GM12878 (cell line): ENCODE data around the gene PYGM. TPM values are rescaled to one million over a fixed set of nuclear protein-coding genes. Genes with fewer than 3 reads are reported as not detected.

Source experiments
- ATAC-seq: fragments of 200-7000 bp; cut with Tn5 transposase; 3 replicates; pipeline ENCODE4 v1.9.1; 2020; ENCODE audit warnings: mild to moderate bottlenecking, moderate library complexity
- BruUV-seq: library from RNA; stranded (reverse); fragments of 400-500 nt; replicated peaks from 2 replicates; lab custom pipeline; 2021; lab: Mats Ljungman, UMichigan
- CTCF ChIA-PET: fragments of 300-600 bp; sonication (Branson Sonifier 250); formaldehyde crosslinking; extraction: SDS; loops from one replicate; lab custom pipeline; 2021; ENCODE audit warnings: inconsistent platforms; lab: Yijun Ruan, JAX
- POLR2A ChIA-PET: fragments of 350-600 bp; formaldehyde crosslinking; extraction: SDS; loops from one replicate; lab custom pipeline; 2021; ENCODE audit warnings: inconsistent platforms; lab: Charles Lee
- RAD21 ChIA-PET: fragments of 300-600 bp; sonication (Branson Sonifier 250); formaldehyde crosslinking; loops from one replicate; lab custom pipeline; 2023; ENCODE audit warnings: antibody characterized with exemption; ENCODE audit not compliant: unreplicated experiment; lab: Charles Lee
- SMC1A ChIA-PET: fragments of 300-600 bp; sonication (Branson Sonifier 250); formaldehyde crosslinking; loops from one replicate; lab custom pipeline; 2023; ENCODE audit not compliant: unreplicated experiment, uncharacterized antibody; lab: Charles Lee
- DNase-seq: peaks from one replicate; pipeline ENCODE4 v3.0.0-alpha.2; 2011; ENCODE audit warnings: low read depth, low spot score
- FAIRE-seq: peaks from 3 replicates; lab custom pipeline; 2011; peaks lifted over from hg19 to GRCh38; lab: Jason Lieb, UNC
- H2AFZ ChIP-seq: 2 replicates; pipeline ENCODE4 v1.6.0; 2011; ENCODE audit warnings: low read depth, low read length, control low read depth; ENCODE audit not compliant: control insufficient read depth
- H3K27ac ChIP-seq: 2 replicates; pipeline ENCODE4 v1.5.1; 2011; ENCODE audit warnings: control low read depth; ENCODE audit not compliant: control insufficient read depth, insufficient read depth
- H3K27me3 ChIP-seq, 2 experiments: replicated peaks in 1 of 2; 2 replicates each; pipeline versions ENCODE4 v1.6.0 to v1.6.1; 2011; ENCODE audit warnings: low read length in 1 of 2; ENCODE audit not compliant: control insufficient read depth in 2 of 2, insufficient read depth in 2 of 2
- H3K36me3 ChIP-seq, 2 experiments: 2 replicates each; pipeline ENCODE4 v1.5.1; 2011; ENCODE audit warnings: low read length in 1 of 2; ENCODE audit not compliant: control insufficient read depth in 2 of 2, insufficient read depth in 2 of 2
- H3K4me1 ChIP-seq: 2 replicates; pipeline ENCODE4 v1.6.1; 2011; ENCODE audit warnings: mild to moderate bottlenecking, low read length, moderate library complexity, mixed read lengths; ENCODE audit not compliant: control insufficient read depth, insufficient read depth
- H3K4me2 ChIP-seq: 2 replicates; pipeline ENCODE4 v1.6.0; 2011; ENCODE audit warnings: control low read depth; ENCODE audit not compliant: control insufficient read depth, insufficient read depth
- H3K4me3 ChIP-seq: fragments of 200-600 bp; sonication (generic); 2 replicates; pipeline ENCODE4 v1.5.1; 2016
- H3K79me2 ChIP-seq: 2 replicates; pipeline ENCODE4 v1.6.0; 2011; ENCODE audit warnings: low read length; ENCODE audit not compliant: control insufficient read depth, insufficient read depth
- H3K9ac ChIP-seq: 2 replicates; pipeline ENCODE4 v1.8.0; 2011; ENCODE audit warnings: low read length, control low read depth, mixed read lengths; ENCODE audit not compliant: control insufficient read depth, insufficient read depth
- H3K9me3 ChIP-seq: replicated peaks from 3 replicates; pipeline ENCODE4 v1.5.1; 2011; ENCODE audit warnings: mild to moderate bottlenecking, low read length; ENCODE audit not compliant: control insufficient read depth, insufficient read depth
- H4K20me1 ChIP-seq: 2 replicates; pipeline ENCODE4 v1.6.0; 2011; ENCODE audit not compliant: control insufficient read depth, insufficient read depth
- CBFB ChIP-seq: IDR thresholded peaks from 2 replicates; pipeline ENCODE4 v1.6.1; 2016; ENCODE audit warnings: antibody characterized with exemption, low read depth
- HDAC2 ChIP-seq: fragments of 200-600 bp; sonication (generic); IDR thresholded peaks from 2 replicates; pipeline ENCODE4 v1.6.1; 2017
- KDM1A ChIP-seq: fragments of 200-600 bp; sonication (generic); IDR thresholded peaks from 2 replicates; pipeline ENCODE4 v1.6.1; 2016; ENCODE audit warnings: borderline replicate concordance
- RB1 ChIP-seq: fragments of 450-650 bp; formaldehyde crosslinking; IDR thresholded peaks from 2 replicates; pipeline ENCODE4 v1.6.1; 2017; ENCODE audit warnings: mild to moderate bottlenecking, borderline replicate concordance
- RBBP5 ChIP-seq: fragments of 200-600 bp; sonication (generic); conservative IDR thresholded peaks from 2 replicates; pipeline ENCODE4 v1.6.1; 2016
- SREBF1 ChIP-seq: IDR thresholded peaks from 2 replicates; pipeline ENCODE4 v1.6.1; 2012; ENCODE audit warnings: mild to moderate bottlenecking, low read length
- WRNIP1 ChIP-seq: IDR thresholded peaks from 2 replicates; pipeline ENCODE4 v1.6.1; 2011; ENCODE audit warnings: low read depth, low read length, improper control_type of control experiment, borderline replicate concordance
- WGBS: methylation state at CpG from one replicate; pipeline ENCODE4 v1.1.6; 2016; ENCODE audit warnings: low lambda C conversion rate; ENCODE audit not compliant: insufficient replicate concordance, insufficient coverage; ENCODE audit errors: missing lambda C conversion rate; 5-methylcytosine and 5-hydroxymethylcytosine counted together
- in situ Hi-C: fragments of 300-500 bp; cut with MboI; formaldehyde crosslinking; loops from 9 replicates; pipeline ENCODE4 v1.14.3; 2018; ENCODE audit warnings: mixed read lengths
- intact Hi-C: fragments of 100-400 bp; cut with micrococcal nuclease; formaldehyde crosslinking; loops from one replicate; pipeline ENCODE4 v1.14.2; 2022; ENCODE audit not compliant: unreplicated experiment
- polyA plus RNA-seq, 11 experiments: library from polyadenylated mRNA; depleted of rRNA in 4 of 11; unstranded in 6 of 11; stranded (reverse) in 5 of 11; fragments of >200 nt; fragmentation: Nextera tagmentation in 4 of 11; fragmentation: Illumina TruSeq in 1 of 11; extraction: Ambion mirVana in 4 of 11; extraction: Trizol in 1 of 11; gene quantifications; 1 replicate in 1 of 11; 2 replicates in 10 of 11; pipeline versions ENCODE4 v1.2.1 to v1.2.3, GENCODE V29; 2011 to 2016; ENCODE audit warnings: inconsistent platforms in 2 of 11, missing spikeins in 2 of 11, low read depth in 1 of 11
- total RNA-seq, 4 experiments: library from RNA; depleted of rRNA in 3 of 4; stranded (reverse); fragments of >200 nt in 3 of 4; fragmentation: Illumina TruSeq in 1 of 4; extraction: Trizol in 1 of 4; gene quantifications; 2 replicates each; pipeline versions ENCODE4 v1.2.1 to v1.2.3, GENCODE V29; 2013 to 2021
- TF ChIP-seq, protein P1 (sequence below): IDR thresholded peaks from 2 replicates; pipeline ENCODE4 v1.6.1; 2012; ENCODE audit warnings: low read depth, low read length, improper control_type of control experiment

Gene PYGM
- total and polyA plus RNA-seq, 10 of the 15 experiments (the other 5 are each of a cell fraction or from before 2014, with no cell fraction given): 0.04 to 3.7 (median 0.27) TPM; not detected in 1

DNA sequence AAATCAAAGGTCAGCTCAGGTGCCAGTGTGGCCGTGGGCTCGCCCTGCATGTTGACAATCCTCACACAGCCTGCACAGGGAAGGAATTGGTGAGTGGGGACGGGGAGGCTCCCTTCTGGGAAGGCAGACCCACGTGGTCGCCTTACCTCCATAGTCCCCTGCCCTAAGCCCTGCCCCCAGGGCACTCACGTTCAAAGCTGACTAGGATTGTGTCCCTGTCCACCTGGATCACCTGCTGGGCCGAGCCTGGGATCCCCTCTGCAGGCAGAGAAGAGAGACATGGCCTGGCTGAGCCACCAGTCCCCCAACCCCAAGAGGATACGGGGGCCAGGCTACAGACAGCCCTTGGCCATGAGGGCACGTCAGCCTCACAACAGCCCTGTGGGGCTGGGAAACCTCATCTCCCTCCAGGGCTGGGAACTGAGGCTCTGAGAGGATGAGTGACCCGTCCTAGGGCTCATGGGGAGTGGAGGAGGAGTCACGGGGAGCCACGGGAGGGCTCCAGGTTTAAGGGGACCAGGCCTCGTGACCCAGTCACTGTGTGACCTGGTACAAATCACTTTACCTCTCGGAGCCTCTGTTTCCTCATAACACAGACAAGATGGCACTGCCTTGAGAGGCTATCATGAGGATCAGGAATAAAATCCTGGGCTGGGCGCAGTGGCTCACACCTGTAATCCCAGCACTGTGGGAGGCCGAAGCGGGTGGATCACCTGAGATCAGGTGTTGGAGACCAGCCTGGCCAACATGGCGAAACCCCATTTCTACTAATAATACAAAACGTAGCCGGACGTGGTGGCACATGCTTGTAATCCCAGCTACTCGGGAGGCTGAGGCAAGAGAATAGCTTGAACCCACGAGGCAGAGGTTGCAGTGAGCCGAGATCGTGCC lies 30.7 kb upstream of the PYGM start:
- ChIA-PET RAD21 (no interaction called here), CTCF (interaction anchor here (1.2 kb wide), 1 partner anchor 7 kb away, joined by 3 read pairs; no protein-coding TSS in a partner anchor), SMC1A (no interaction called here), POLR2A (no interaction called here)
- ATAC-seq (no peak), FAIRE-seq (no peak), DNase-seq (no peak)
- WGBS: 92% methylated on average over 25 of the region's 25 CpGs
- no peaks in the 10 kb centered on the region for H3K9me3 ChIP-seq
- no peaks in the 10 kb centered on the region for H3K27me3 ChIP-seq
- H3K4me3 ChIP-seq: no peak overlapping the region
- no peaks in the 10 kb centered on the region for H3K4me1 ChIP-seq
- intact Hi-C loops (no loop called here), in situ Hi-C loops (no loop called here)
- no peak overlapping the region for H3K27ac ChIP-seq
- H4K20me1 ChIP-seq: no peaks in the 10 kb centered on the region
- no peak overlapping the region for H3K9ac ChIP-seq
- H3K4me2 ChIP-seq: no peak overlapping the region
- no peaks in the 10 kb centered on the region for H3K79me2 ChIP-seq
- no peak overlapping the region for H2AFZ ChIP-seq
- H3K36me3 ChIP-seq: peaks cover 5 to 11% of the 10 kb centered on the region in 2 experiments; a peak in 3 of 4 replicates
- TF ChIP-seq RBBP5 (no peak), RB1 (no peak), SREBF1 (no peak), HDAC2 (no peak), CBFB (no peak), WRNIP1 (no peak), KDM1A (no peak)
- TF ChIP-seq, protein P1, sequence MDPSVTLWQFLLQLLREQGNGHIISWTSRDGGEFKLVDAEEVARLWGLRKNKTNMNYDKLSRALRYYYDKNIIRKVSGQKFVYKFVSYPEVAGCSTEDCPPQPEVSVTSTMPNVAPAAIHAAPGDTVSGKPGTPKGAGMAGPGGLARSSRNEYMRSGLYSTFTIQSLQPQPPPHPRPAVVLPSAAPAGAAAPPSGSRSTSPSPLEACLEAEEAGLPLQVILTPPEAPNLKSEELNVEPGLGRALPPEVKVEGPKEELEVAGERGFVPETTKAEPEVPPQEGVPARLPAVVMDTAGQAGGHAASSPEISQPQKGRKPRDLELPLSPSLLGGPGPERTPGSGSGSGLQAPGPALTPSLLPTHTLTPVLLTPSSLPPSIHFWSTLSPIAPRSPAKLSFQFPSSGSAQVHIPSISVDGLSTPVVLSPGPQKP: no peak
- no TSS peak for BruUV-seq
